Gastrocnemius medialis (tissue), 4 donors: Measurements from ENCODE around the gene AMTN.

Experiments
- CTCF ChIP-seq, 5 experiments: fragments of 450-650 bp in 3 of 5; fragments of 200-600 bp in 2 of 5; sonication (generic) in 2 of 5; IDR thresholded peaks in 4 of 5; conservative IDR thresholded peaks in 1 of 5; 1 replicate in 4 of 5; 2 replicates in 1 of 5; pipeline ENCODE4 v1.5.1; 2016 to 2019; ENCODE audit warnings: antibody characterized with exemption in 5 of 5, mild to moderate bottlenecking in 3 of 5, moderate library complexity in 3 of 5
- POLR2A ChIP-seq, 2 donors: fragments of 450-650 bp; IDR thresholded peaks; one replicate each; pipeline ENCODE4 v1.6.1; 2017; ENCODE audit warnings: antibody characterized with exemption in 2 of 2, mild to moderate bottlenecking in 2 of 2, moderate library complexity in 2 of 2

GRCh38 chr4:70473679-70474078, 44.7 kb upstream of the AMTN start:
- TF ChIP-seq CTCF (IDR thresholded peaks at IDR 0.05 in 4 of 5, conservative IDR thresholded peaks at IDR 0.05 in 1 of 5): no peak
- TF ChIP-seq POLR2A (IDR thresholded peaks at IDR 0.05): no peak
